Smooth muscle cell of the brain vasculature (primary cell): ENCODE results near the gene CST4.
"Not testable (repeated sequence)": the region's sequence is repeated elsewhere in the genome, so short reads cannot be mapped to it uniquely, and the experiment has no call there.

Source experiments
- DNase-seq: peaks from one replicate; pipeline ENCODE4 v3.0.0-alpha.2; 2012; ENCODE audit warnings: low read depth, low spot score

The CST4 gene

GRCh38 chr20:23687986-23688385 is 852 bp downstream of the CST4 start:
- DNase-seq: no peak

- no peak for DNase-seq
These were observed 2.6 kb downstream of the CST4 start for GRCh38 chr20:23686046-23686750.

GRCh38 chr20:23685529-23685896 is 3.3 kb downstream of the CST4 start:
- not testable (repeated sequence) for DNase-seq

GRCh38 chr20:23684261-23684660 is 4.6 kb downstream of the CST4 start:
- no peak for DNase-seq

GRCh38 chr20:23683807-23684206 is 5.0 kb downstream of the CST4 start:
- DNase-seq: no peak

GRCh38 chr20:23683281-23683680 is 5.6 kb downstream of the CST4 start:
- no peak for DNase-seq

GRCh38 chr20:23680146-23680545 is 8.7 kb downstream of the CST4 start:
- DNase-seq: no peak

- DNase-seq: no peak
These were observed 9.4 kb downstream of the CST4 start for GRCh38 chr20:23679133-23680092.

- DNase-seq: no peak
These were observed 15.6 kb downstream of the CST4 start for GRCh38 chr20:23673209-23673608.

- DNase-seq: no peak
These were observed 16.7 kb downstream of the CST4 start for GRCh38 chr20:23672158-23672557.

GRCh38 chr20:23671479-23671878 is 17.4 kb downstream of the CST4 start:
- no peak for DNase-seq

- DNase-seq: no peak
These were observed 18.5 kb downstream of the CST4 start for GRCh38 chr20:23670361-23670760.

GRCh38 chr20:23669866-23670265 is 19.0 kb downstream of the CST4 start:
- no peak for DNase-seq

GRCh38 chr20:23669327-23669726 is 19.5 kb downstream of the CST4 start:
- no peak for DNase-seq

- DNase-seq: no peak
These were observed 20.3 kb downstream of the CST4 start for GRCh38 chr20:23668477-23668951.

- no peak for DNase-seq
These were observed 21.2 kb downstream of the CST4 start for GRCh38 chr20:23667666-23668065.

- DNase-seq: no peak
These were observed 22.1 kb downstream of the CST4 start for GRCh38 chr20:23666698-23667097.

GRCh38 chr20:23666189-23666588 is 22.6 kb downstream of the CST4 start:
- no peak for DNase-seq

- DNase-seq: no peak
These were observed 23.9 kb downstream of the CST4 start for GRCh38 chr20:23664954-23665353.

GRCh38 chr20:23664046-23664445 is 24.8 kb downstream of the CST4 start:
- not testable (repeated sequence) for DNase-seq

- no peak for DNase-seq
These were observed 25.7 kb downstream of the CST4 start for GRCh38 chr20:23663180-23663579.

GRCh38 chr20:23662276-23662870 is 26.5 kb downstream of the CST4 start:
- no peak for DNase-seq
